Activated naive CD4-positive, alpha-beta T cell treated with anti-CD3 and anti-CD28 coated beads, Interleukin-2, amount 10 ng/mL, durations not matched to agents 7 days and 5 days (primary cell): ENCODE measurements around the gene GALNT7.

ENCODE experiments used
- CTCF ChIA-PET: fragments of 350-600 bp; sonication (Branson Sonifier 250); formaldehyde crosslinking; loops from one replicate; lab custom pipeline; 2021; ENCODE audit warnings: antibody characterized with exemption; lab: Charles Lee
- DNase-seq: peaks from one replicate; pipeline ENCODE4 v3.0.0-alpha.2; 2020
- H3K27ac Mint-ChIP-seq: one replicate; pipeline ENCODE4 v1.8.0; 2021; ENCODE audit warnings: mild to moderate bottlenecking, moderate library complexity, mixed read lengths
- H3K27me3 Mint-ChIP-seq: one replicate; pipeline ENCODE4 v1.8.0; 2021; ENCODE audit warnings: mild to moderate bottlenecking, mixed read lengths
- H3K36me3 Mint-ChIP-seq: one replicate; pipeline ENCODE4 v1.8.0; 2021; ENCODE audit warnings: mixed read lengths
- H3K4me1 Mint-ChIP-seq: one replicate; pipeline ENCODE4 v1.8.0; 2021; ENCODE audit warnings: mixed read lengths
- H3K4me3 Mint-ChIP-seq: one replicate; pipeline ENCODE4 v1.8.0; 2021; ENCODE audit warnings: mild to moderate bottlenecking, moderate library complexity, mixed read lengths
- H3K9me3 Mint-ChIP-seq: one replicate; pipeline ENCODE4 v1.8.0; 2021; ENCODE audit warnings: mixed read lengths

GALNT7 gene

GRCh38 chr4:173242466-173243250 is 74.0 kb downstream of the GALNT7 start:
- Mint-ChIP-seq H3K4me3 (no peak overlapping the region), H3K4me1 (peaks cover 8% of the 10 kb centered on the region), H3K9me3 (no peaks in the 10 kb centered on the region), H3K27ac (no peak overlapping the region), H3K36me3 (no peaks in the 10 kb centered on the region), H3K27me3 (no peaks in the 10 kb centered on the region)
- DNase-seq = peak; percentile 21
- CTCF ChIA-PET = interaction anchor here (1.2 kb wide), 1 partner anchor 59 kb away, joined by 6 read pairs; no protein-coding TSS in a partner anchor

GRCh38 chr4:173243321-173243720 is 74.7 kb downstream of the GALNT7 start:
- no peaks in the 10 kb centered on the region for H3K27me3 Mint-ChIP-seq

GRCh38 chr4:173243917-173244658 is 75.5 kb downstream of the GALNT7 start:
- Mint-ChIP-seq H3K4me3 (no peak overlapping the region), H3K9me3 (no peaks in the 10 kb centered on the region), H3K27me3 (no peaks in the 10 kb centered on the region), H3K4me1 (peaks cover 8% of the 10 kb centered on the region), H3K27ac (no peak overlapping the region), H3K36me3 (peaks cover 2% of the 10 kb centered on the region)
- DNase-seq = no peak
- CTCF ChIA-PET = no interaction called here

More at GRCh38 chr4:173243321-173243720, 74.7 kb downstream of the GALNT7 start:
- H3K9me3 Mint-ChIP-seq = no peaks in the 10 kb centered on the region
- no peak overlapping the region for H3K4me3 Mint-ChIP-seq
- H3K4me1 Mint-ChIP-seq = peaks cover 8% of the 10 kb centered on the region
- DNase-seq = no peak
- no peak overlapping the region for H3K27ac Mint-ChIP-seq
- CTCF ChIA-PET = no interaction called here
- H3K36me3 Mint-ChIP-seq = peaks cover 2% of the 10 kb centered on the region

GRCh38 chr4:173245952-173246351 is 77.3 kb downstream of the GALNT7 start:
- H3K27me3 Mint-ChIP-seq = no peaks in the 10 kb centered on the region
- CTCF ChIA-PET = no interaction called here
- H3K4me1 Mint-ChIP-seq = peaks cover 8% of the 10 kb centered on the region
- H3K36me3 Mint-ChIP-seq = peaks cover 7% of the 10 kb centered on the region
- no peaks in the 10 kb centered on the region for H3K9me3 Mint-ChIP-seq
- no peak overlapping the region for H3K4me3 Mint-ChIP-seq
- no peak for DNase-seq
- no peak overlapping the region for H3K27ac Mint-ChIP-seq

- Mint-ChIP-seq H3K27me3 (no peaks in the 10 kb centered on the region), H3K9me3 (no peaks in the 10 kb centered on the region), H3K4me3 (no peak overlapping the region), H3K36me3 (peaks cover 7% of the 10 kb centered on the region), H3K27ac (no peak overlapping the region), H3K4me1 (peaks cover 8% of the 10 kb centered on the region)
- CTCF ChIA-PET = no interaction called here
- DNase-seq = no peak
Measured at GRCh38 chr4:173246719-173247118, 78.1 kb downstream of the GALNT7 start.

GRCh38 chr4:173247321-173247720 is 78.7 kb downstream of the GALNT7 start:
- Mint-ChIP-seq H3K36me3 (peaks cover 7% of the 10 kb centered on the region), H3K27me3 (no peaks in the 10 kb centered on the region), H3K27ac (no peak overlapping the region), H3K4me1 (peaks cover 7% of the 10 kb centered on the region), H3K9me3 (no peaks in the 10 kb centered on the region), H3K4me3 (no peak overlapping the region)
- CTCF ChIA-PET = no interaction called here
- no peak for DNase-seq

- CTCF ChIA-PET = no interaction called here
- Mint-ChIP-seq H3K4me1 (no peaks in the 10 kb centered on the region), H3K27me3 (no peaks in the 10 kb centered on the region), H3K9me3 (no peaks in the 10 kb centered on the region), H3K4me3 (no peak overlapping the region), H3K27ac (no peak overlapping the region), H3K36me3 (peaks cover 7% of the 10 kb centered on the region)
- DNase-seq = no peak
Measured at GRCh38 chr4:173248690-173249089, 80.1 kb downstream of the GALNT7 start.

- CTCF ChIA-PET = interaction anchor here (0.9 kb wide), 1 partner anchor 239 kb away, joined by 4 read pairs; no protein-coding TSS in a partner anchor
- Mint-ChIP-seq H3K4me3 (no peak overlapping the region), H3K27ac (no peak overlapping the region), H3K27me3 (no peaks in the 10 kb centered on the region), H3K9me3 (no peaks in the 10 kb centered on the region), H3K4me1 (no peaks in the 10 kb centered on the region), H3K36me3 (peaks cover 7% of the 10 kb centered on the region)
- no peak for DNase-seq
Measured at GRCh38 chr4:173252024-173252935, 83.7 kb downstream of the GALNT7 start.

- no peak for DNase-seq
- H3K9me3 Mint-ChIP-seq = no peaks in the 10 kb centered on the region
- H3K4me1 Mint-ChIP-seq = no peaks in the 10 kb centered on the region
- CTCF ChIA-PET = interaction anchor here (0.8 to 2.0 kb wide), 2 partner anchors 229 to 241 kb away, joined by 4 to 10 read pairs; no protein-coding TSS in a partner anchor
- H3K36me3 Mint-ChIP-seq = peaks cover 4% of the 10 kb centered on the region
- no peak overlapping the region for H3K27ac Mint-ChIP-seq
- no peak overlapping the region for H3K4me3 Mint-ChIP-seq
- H3K27me3 Mint-ChIP-seq = no peaks in the 10 kb centered on the region
Measured at GRCh38 chr4:173253561-173253960, 85.0 kb downstream of the GALNT7 start.

- CTCF ChIA-PET = interaction anchor here (1.8 to 4.0 kb wide), 3 partner anchors 11 to 242 kb away, joined by 5 to 44 read pairs (median 10); no protein-coding TSS in a partner anchor
- no peak overlapping the region for H3K4me3 Mint-ChIP-seq
- peaks cover 4% of the 10 kb centered on the region for H3K36me3 Mint-ChIP-seq
- no peak overlapping the region for H3K27ac Mint-ChIP-seq
- H3K27me3 Mint-ChIP-seq = no peaks in the 10 kb centered on the region
- H3K4me1 Mint-ChIP-seq = no peaks in the 10 kb centered on the region
- no peaks in the 10 kb centered on the region for H3K9me3 Mint-ChIP-seq
- DNase-seq = no peak
Measured at GRCh38 chr4:173254646-173255045, 86.0 kb downstream of the GALNT7 start.

- Mint-ChIP-seq H3K4me3 (no peak overlapping the region), H3K27ac (no peak overlapping the region), H3K27me3 (no peaks in the 10 kb centered on the region), H3K4me1 (no peaks in the 10 kb centered on the region), H3K36me3 (no peaks in the 10 kb centered on the region), H3K9me3 (no peaks in the 10 kb centered on the region)
- CTCF ChIA-PET = interaction anchor here (0.8 to 4.0 kb wide), 15 partner anchors 11 to 245 kb away, joined by 3 to 44 read pairs (median 5); no protein-coding TSS in a partner anchor
- DNase-seq = no peak
Measured at GRCh38 chr4:173256825-173257224, 88.2 kb downstream of the GALNT7 start.

GRCh38 chr4:173257732-173258717 is 89.4 kb downstream of the GALNT7 start:
- no peaks in the 10 kb centered on the region for H3K9me3 Mint-ChIP-seq
- CTCF ChIA-PET = interaction anchor here (0.5 to 4.0 kb wide), 22 partner anchors 10 to 252 kb away, joined by 3 to 44 read pairs (median 4); no protein-coding TSS in a partner anchor
- peak; percentile 69 for DNase-seq
- no peak overlapping the region for H3K4me3 Mint-ChIP-seq
- no peak overlapping the region for H3K27ac Mint-ChIP-seq
- no peaks in the 10 kb centered on the region for H3K36me3 Mint-ChIP-seq
- H3K27me3 Mint-ChIP-seq = no peaks in the 10 kb centered on the region
- no peaks in the 10 kb centered on the region for H3K4me1 Mint-ChIP-seq

- DNase-seq = no peak
- no peaks in the 10 kb centered on the region for H3K9me3 Mint-ChIP-seq
- no peak overlapping the region for H3K27ac Mint-ChIP-seq
- CTCF ChIA-PET = interaction anchor here (1.3 to 4.0 kb wide), 5 partner anchors 15 to 247 kb away, joined by 3 to 44 read pairs (median 8); no protein-coding TSS in a partner anchor
- no peaks in the 10 kb centered on the region for H3K36me3 Mint-ChIP-seq
- no peak overlapping the region for H3K4me3 Mint-ChIP-seq
- no peaks in the 10 kb centered on the region for H3K27me3 Mint-ChIP-seq
- peaks cover 1% of the 10 kb centered on the region for H3K4me1 Mint-ChIP-seq
Measured at GRCh38 chr4:173258866-173259265, 90.3 kb downstream of the GALNT7 start.
